IMR-90 (cell line): ENCODE results near the gene TRPC3. TPM values are rescaled to one million over a fixed set of nuclear protein-coding genes. Genes with fewer than 3 reads are reported as not detected.

ENCODE experiments used
- ATAC-seq: fragments of 200-7000 bp; cut with Tn5 transposase; 2 replicates; pipeline ENCODE4 v1.9.1; 2020; ENCODE audit warnings: low read depth, mild to moderate bottlenecking, moderate library complexity
- BruUV-seq: library from RNA; stranded (reverse); fragments of 400-500 nt; replicated peaks from 2 replicates; lab custom pipeline; 2021; lab: Mats Ljungman, UMichigan
- CTCF ChIA-PET: fragments of 300-600 bp; formaldehyde crosslinking; extraction: SDS; loops from one replicate; lab custom pipeline; 2021; ENCODE audit warnings: antibody characterized with exemption; lab: Yijun Ruan, JAX
- POLR2A ChIA-PET: fragments of 300-600 bp; sonication (Branson Sonifier 250); formaldehyde crosslinking; loops from one replicate; lab custom pipeline; 2022; ENCODE audit warnings: antibody characterized with exemption; ENCODE audit not compliant: unreplicated experiment; lab: Charles Lee
- DNase-seq: peaks from one replicate; pipeline ENCODE4 v3.0.0; 2013
- H2AFZ ChIP-seq: replicated peaks from 2 replicates; pipeline ENCODE3; 2013; ENCODE audit warnings: low read length, mild to moderate bottlenecking; ENCODE audit not compliant: poor library complexity
- H2AK5ac ChIP-seq: 2 replicates; pipeline ENCODE4 v1.6.1; 2013; ENCODE audit warnings: low read depth, low read length, inconsistent platforms
- H2AK9ac ChIP-seq: replicated peaks from 2 replicates; pipeline ENCODE3; 2013; ENCODE audit warnings: mild to moderate bottlenecking, low read depth, low read length, moderate library complexity; ENCODE audit not compliant: poor library complexity
- H2BK120ac ChIP-seq: 2 replicates; pipeline ENCODE4 v1.6.1; 2013; ENCODE audit warnings: low read depth, low read length, inconsistent platforms
- H2BK15ac ChIP-seq: 3 replicates; pipeline ENCODE4 v1.6.1; 2013; ENCODE audit warnings: low read depth, low read length, inconsistent platforms
- H2BK20ac ChIP-seq: 2 replicates; pipeline ENCODE4 v1.6.1; 2013; ENCODE audit warnings: low read depth, mild to moderate bottlenecking, inconsistent platforms, low read length, moderate library complexity
- H2BK5ac ChIP-seq: 2 replicates; pipeline ENCODE4 v1.6.1; 2013; ENCODE audit warnings: mild to moderate bottlenecking, low read depth, low read length, inconsistent platforms; ENCODE audit not compliant: poor library complexity, severe bottlenecking
- H3K14ac ChIP-seq: replicated peaks from 2 replicates; pipeline ENCODE4 v1.6.1; 2013; ENCODE audit warnings: low read depth, low read length, inconsistent platforms
- H3K18ac ChIP-seq: 2 replicates; pipeline ENCODE4 v1.6.1; 2013; ENCODE audit warnings: low read depth, low read length, control low read depth
- H3K23ac ChIP-seq: 2 replicates; pipeline ENCODE4 v1.6.1; 2013; ENCODE audit warnings: low read depth, low read length, inconsistent platforms
- H3K27ac ChIP-seq: 2 replicates; pipeline ENCODE4 v1.5.1; 2013; ENCODE audit warnings: mild to moderate bottlenecking, control low read depth, low read length; ENCODE audit not compliant: insufficient read depth
- H3K27me3 ChIP-seq: 2 replicates; pipeline ENCODE4 v1.6.1; 2013; ENCODE audit warnings: low read length; ENCODE audit not compliant: control insufficient read depth, insufficient read depth
- H3K36me3 ChIP-seq: 2 replicates; pipeline ENCODE4 v1.6.1; 2013; ENCODE audit warnings: low read length, mixed read lengths; ENCODE audit not compliant: control insufficient read depth, insufficient read depth
- H3K4ac ChIP-seq: 2 replicates; pipeline ENCODE4 v1.6.1; 2013; ENCODE audit warnings: low read depth, low read length, inconsistent platforms
- H3K4me1 ChIP-seq: 2 replicates; pipeline ENCODE4 v1.6.1; 2013; ENCODE audit warnings: low read length, mixed read lengths; ENCODE audit not compliant: control insufficient read depth, insufficient read depth
- H3K4me2 ChIP-seq: 2 replicates; pipeline ENCODE4 v1.6.1; 2013; ENCODE audit warnings: low read depth, mild to moderate bottlenecking, control low read depth, low read length, moderate library complexity
- H3K4me3 ChIP-seq: 2 replicates; pipeline ENCODE4 v1.5.1; 2013; ENCODE audit warnings: low read depth, mild to moderate bottlenecking, control low read depth, low read length, moderate library complexity; ENCODE audit not compliant: insufficient read depth
- H3K56ac ChIP-seq: 2 replicates; pipeline ENCODE4 v1.6.1; 2013; ENCODE audit warnings: low read length, inconsistent platforms; ENCODE audit not compliant: insufficient read depth; ENCODE audit errors: extremely low read depth
- H3K79me1 ChIP-seq, 2 experiments: 2 replicates each; pipeline ENCODE4 v1.6.1; 2013; ENCODE audit warnings: low read length in 2 of 2, inconsistent platforms in 1 of 2, low read depth in 1 of 2
- H3K9ac ChIP-seq: 2 replicates; pipeline ENCODE4 v1.6.1; 2013; ENCODE audit warnings: low read depth, low read length, control low read depth
- H3K9me1 ChIP-seq: 2 replicates; pipeline ENCODE4 v1.6.1; 2013; ENCODE audit warnings: low read length, inconsistent platforms; ENCODE audit not compliant: insufficient read depth
- H3K9me3 ChIP-seq: 2 replicates; pipeline ENCODE4 v1.6.1; 2013; ENCODE audit warnings: low read length; ENCODE audit not compliant: control insufficient read depth, insufficient read depth
- H4K20me1 ChIP-seq: 2 replicates; pipeline ENCODE4 v1.6.1; 2013; ENCODE audit warnings: low read length, inconsistent platforms; ENCODE audit not compliant: insufficient read depth
- H4K5ac ChIP-seq: 2 replicates; pipeline ENCODE4 v1.6.1; 2013; ENCODE audit warnings: mild to moderate bottlenecking, low read depth, low read length, control low read depth
- H4K8ac ChIP-seq, 2 experiments: 2 replicates each; pipeline ENCODE4 v1.6.1; 2013; ENCODE audit warnings: low read depth in 2 of 2, low read length in 2 of 2, control low read depth in 1 of 2, inconsistent platforms in 1 of 2
- H4K91ac ChIP-seq: 2 replicates; pipeline ENCODE4 v1.6.1; 2013; ENCODE audit warnings: low read depth, low read length, inconsistent platforms; ENCODE audit not compliant: insufficient read depth
- BHLHE40 ChIP-seq: fragments of 150-350 bp; IDR thresholded peaks from 2 replicates; pipeline ENCODE4 v1.6.1; 2016; ENCODE audit warnings: mild to moderate bottlenecking, low read depth, low read length
- CHD1 ChIP-seq: IDR thresholded peaks from 2 replicates; pipeline ENCODE4 v1.6.1; 2012; ENCODE audit warnings: low read depth, low read length, improper control_type of control experiment
- MAFK ChIP-seq: IDR thresholded peaks from 2 replicates; pipeline ENCODE4 v1.6.1; 2012; ENCODE audit warnings: low read depth, low read length, improper control_type of control experiment
- MAZ ChIP-seq: IDR thresholded peaks from 2 replicates; pipeline ENCODE4 v1.6.1; 2012; ENCODE audit warnings: low read depth, mild to moderate bottlenecking, low read length, improper control_type of control experiment, moderate library complexity, borderline replicate concordance
- MXI1 ChIP-seq: IDR thresholded peaks from 2 replicates; pipeline ENCODE4 v1.6.1; 2012; ENCODE audit warnings: low read depth, mild to moderate bottlenecking, low read length, moderate library complexity, borderline replicate concordance
- NFE2L2 ChIP-seq: fragments of 150-350 bp; IDR thresholded peaks from 2 replicates; pipeline ENCODE4 v1.6.1; 2016; ENCODE audit warnings: low read depth, mild to moderate bottlenecking, low read length
- RAD21 ChIP-seq: IDR thresholded peaks from 2 replicates; pipeline ENCODE4 v1.6.1; 2012; ENCODE audit warnings: low read length, improper control_type of control experiment
- RCOR1 ChIP-seq: IDR thresholded peaks from 2 replicates; pipeline ENCODE4 v1.6.1; 2012; ENCODE audit warnings: mild to moderate bottlenecking, low read length, improper control_type of control experiment; ENCODE audit not compliant: insufficient replicate concordance
- RFX5 ChIP-seq: IDR thresholded peaks from 2 replicates; pipeline ENCODE4 v1.8.0; 2012; ENCODE audit warnings: low read depth, mild to moderate bottlenecking, low read length, moderate library complexity
- SMC3 ChIP-seq: fragments of 150-350 bp; IDR thresholded peaks from 2 replicates; pipeline ENCODE4 v1.6.1; 2016; ENCODE audit warnings: low read depth, mild to moderate bottlenecking, antibody characterized with exemption, low read length, moderate library complexity
- WGBS, 2 experiments: methylation state at CpG; one replicate each; pipeline versions ENCODE4 v1.1.5 to v1.1.7; 2013; ENCODE audit warnings: missing lambda C conversion rate in 2 of 2; ENCODE audit not compliant: insufficient read length in 1 of 2; ENCODE audit errors: extremely low coverage in 2 of 2; 5-methylcytosine and 5-hydroxymethylcytosine counted together
- dilution Hi-C: fragments of 300-500 bp; cut with HindIII; formaldehyde crosslinking; loops from one replicate; pipeline ENCODE4 v1.14.3; 2018; ENCODE audit warnings: low sequenced_read_pairs; ENCODE audit not compliant: unreplicated experiment
- in situ Hi-C: fragments of 300-500 bp; cut with MboI; formaldehyde crosslinking; loops from 3 replicates; pipeline ENCODE4 v1.14.3; 2019; ENCODE audit warnings: low sequenced_read_pairs, inconsistent platforms, mixed read lengths
- intact Hi-C: fragments of 100-400 bp; cut with micrococcal nuclease; formaldehyde crosslinking; loops from 2 replicates; pipeline ENCODE4 v1.10.0; 2022
- polyA plus RNA-seq, 3 experiments: library from polyadenylated mRNA; depleted of rRNA; stranded (reverse); fragments of >200 nt; gene quantifications; 2 replicates each; pipeline ENCODE4 v1.2.3, GENCODE V29; 2012; ENCODE audit warnings: low replicate concordance in 1 of 3
- total RNA-seq: library from RNA; depleted of rRNA; stranded (reverse); fragments of >200 nt; gene quantifications from 2 replicates; pipeline ENCODE4 v1.2.3, GENCODE V29; 2012
- TF ChIP-seq, protein P1 (sequence below): fragments of 150-350 bp; IDR thresholded peaks from 2 replicates; pipeline ENCODE4 v1.6.1; 2017; ENCODE audit warnings: mild to moderate bottlenecking, antibody characterized with exemption, low read length, low read depth
- TF ChIP-seq, protein P2 (sequence below): conservative IDR thresholded peaks from 2 replicates; pipeline ENCODE4 v1.5.1; 2012; ENCODE audit warnings: mild to moderate bottlenecking, low read depth, low read length, improper control_type of control experiment
- TF ChIP-seq, protein P3 (sequence below): fragments of 150-350 bp; IDR thresholded peaks from 2 replicates; pipeline ENCODE4 v1.6.1; 2016; ENCODE audit warnings: low read depth, mild to moderate bottlenecking, low read length, moderate library complexity, borderline replicate concordance

The TRPC3 gene
- total and polyA plus RNA-seq, 2 of the 4 experiments (the other 2 are of a cell fraction) = 1.1 to 2.7 TPM

DNA sequence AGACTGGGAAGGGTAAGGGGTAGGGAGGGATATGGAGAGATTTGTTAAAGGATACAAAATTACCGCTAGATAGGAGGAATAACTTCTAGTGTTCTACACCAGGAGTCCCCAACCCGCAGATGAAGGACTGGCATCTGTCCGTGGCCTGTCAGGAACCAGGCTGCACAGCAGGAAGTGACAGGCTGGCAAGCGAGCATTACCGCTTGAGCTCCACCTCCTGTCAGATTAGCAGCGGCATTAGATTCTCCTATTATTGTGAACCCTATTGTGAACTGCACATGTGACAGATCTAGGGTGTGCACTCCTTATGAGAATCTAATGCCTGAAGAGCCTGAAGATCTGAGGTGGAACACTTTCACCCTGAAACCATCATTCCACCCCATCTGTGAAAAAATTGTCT, 53.7 kb downstream of the TRPC3 start:
- H2BK15ac ChIP-seq = no peak overlapping the region
- H3K27ac ChIP-seq = no peak overlapping the region
- in situ Hi-C loops = no loop called here
- H3K36me3 ChIP-seq = no peaks in the 10 kb centered on the region
- H2AK5ac ChIP-seq = no peak overlapping the region
- no peaks in the 10 kb centered on the region for H3K27me3 ChIP-seq
- no peak overlapping the region for H3K14ac ChIP-seq
- no peak overlapping the region for H3K9ac ChIP-seq
- no peak overlapping the region for H2AK9ac ChIP-seq
- WGBS, 2 experiments = no CpG with 5 or more reads among the region's 6 CpGs
- H2AFZ ChIP-seq = no peak overlapping the region
- H3K56ac ChIP-seq = no peak overlapping the region
- dilution Hi-C loops = no loop called here
- DNase-seq (no peak), ATAC-seq (no peak)
- no TSS peak for BruUV-seq
- no peaks in the 10 kb centered on the region for H3K9me1 ChIP-seq
- no peak overlapping the region for H2BK20ac ChIP-seq
- no peak overlapping the region for H3K4me3 ChIP-seq
- H3K79me1 ChIP-seq = no peaks in the 10 kb centered on the region
- H3K4me1 ChIP-seq = no peaks in the 10 kb centered on the region
- POLR2A ChIA-PET = no interaction called here
- CTCF ChIA-PET = no interaction called here
- intact Hi-C loops = no loop called here
- TF ChIP-seq, protein P1, sequence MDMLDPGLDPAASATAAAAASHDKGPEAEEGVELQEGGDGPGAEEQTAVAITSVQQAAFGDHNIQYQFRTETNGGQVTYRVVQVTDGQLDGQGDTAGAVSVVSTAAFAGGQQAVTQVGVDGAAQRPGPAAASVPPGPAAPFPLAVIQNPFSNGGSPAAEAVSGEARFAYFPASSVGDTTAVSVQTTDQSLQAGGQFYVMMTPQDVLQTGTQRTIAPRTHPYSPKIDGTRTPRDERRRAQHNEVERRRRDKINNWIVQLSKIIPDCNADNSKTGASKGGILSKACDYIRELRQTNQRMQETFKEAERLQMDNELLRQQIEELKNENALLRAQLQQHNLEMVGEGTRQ = no peak
- TF ChIP-seq MXI1 (no peak), NFE2L2 (no peak), SMC3 (no peak), CHD1 (no peak), RFX5 (no peak), BHLHE40 (no peak), RCOR1 (no peak), MAFK (no peak), MAZ (no peak), RAD21 (no peak)
- TF ChIP-seq, protein P2, sequence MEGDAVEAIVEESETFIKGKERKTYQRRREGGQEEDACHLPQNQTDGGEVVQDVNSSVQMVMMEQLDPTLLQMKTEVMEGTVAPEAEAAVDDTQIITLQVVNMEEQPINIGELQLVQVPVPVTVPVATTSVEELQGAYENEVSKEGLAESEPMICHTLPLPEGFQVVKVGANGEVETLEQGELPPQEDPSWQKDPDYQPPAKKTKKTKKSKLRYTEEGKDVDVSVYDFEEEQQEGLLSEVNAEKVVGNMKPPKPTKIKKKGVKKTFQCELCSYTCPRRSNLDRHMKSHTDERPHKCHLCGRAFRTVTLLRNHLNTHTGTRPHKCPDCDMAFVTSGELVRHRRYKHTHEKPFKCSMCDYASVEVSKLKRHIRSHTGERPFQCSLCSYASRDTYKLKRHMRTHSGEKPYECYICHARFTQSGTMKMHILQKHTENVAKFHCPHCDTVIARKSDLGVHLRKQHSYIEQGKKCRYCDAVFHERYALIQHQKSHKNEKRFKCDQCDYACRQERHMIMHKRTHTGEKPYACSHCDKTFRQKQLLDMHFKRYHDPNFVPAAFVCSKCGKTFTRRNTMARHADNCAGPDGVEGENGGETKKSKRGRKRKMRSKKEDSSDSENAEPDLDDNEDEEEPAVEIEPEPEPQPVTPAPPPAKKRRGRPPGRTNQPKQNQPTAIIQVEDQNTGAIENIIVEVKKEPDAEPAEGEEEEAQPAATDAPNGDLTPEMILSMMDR = no peak
- TF ChIP-seq, protein P3, sequence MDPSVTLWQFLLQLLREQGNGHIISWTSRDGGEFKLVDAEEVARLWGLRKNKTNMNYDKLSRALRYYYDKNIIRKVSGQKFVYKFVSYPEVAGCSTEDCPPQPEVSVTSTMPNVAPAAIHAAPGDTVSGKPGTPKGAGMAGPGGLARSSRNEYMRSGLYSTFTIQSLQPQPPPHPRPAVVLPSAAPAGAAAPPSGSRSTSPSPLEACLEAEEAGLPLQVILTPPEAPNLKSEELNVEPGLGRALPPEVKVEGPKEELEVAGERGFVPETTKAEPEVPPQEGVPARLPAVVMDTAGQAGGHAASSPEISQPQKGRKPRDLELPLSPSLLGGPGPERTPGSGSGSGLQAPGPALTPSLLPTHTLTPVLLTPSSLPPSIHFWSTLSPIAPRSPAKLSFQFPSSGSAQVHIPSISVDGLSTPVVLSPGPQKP = no peak
- H3K4ac ChIP-seq = no peak overlapping the region
- no peak overlapping the region for H3K23ac ChIP-seq
- no peak overlapping the region for H4K8ac ChIP-seq
- H4K5ac ChIP-seq = no peak overlapping the region
- H4K91ac ChIP-seq = no peak overlapping the region
- no peaks in the 10 kb centered on the region for H3K9me3 ChIP-seq
- no peak overlapping the region for H2BK120ac ChIP-seq
- H2BK5ac ChIP-seq = no peak overlapping the region
- no peak overlapping the region for H3K4me2 ChIP-seq
- no peak overlapping the region for H3K18ac ChIP-seq
- no peaks in the 10 kb centered on the region for H4K20me1 ChIP-seq
